Measurements from ENCODE around the gene UMAD1. TPM values are rescaled to one million over a fixed set of nuclear protein-coding genes. Genes with fewer than 3 reads are reported as not detected.

Gene UMAD1
- total and polyA plus RNA-seq, 2 of the 4 experiments (the other 2 are of a cell fraction) = 5.2 to 8.4 TPM

- no peak overlapping the region for H3K4me2 ChIP-seq (ENCODE audit: low read depth, low read length)
- in situ Hi-C loops (cut with MboI; ENCODE audit: low sequenced_read_pairs) = no loop called here
- no peak overlapping the region for H2BK20ac ChIP-seq (ENCODE audit: low read depth, low read length)
- H3K4me1 ChIP-seq (ENCODE audit: control insufficient read depth, insufficient read depth, low read length) = no peaks in the 10 kb centered on the region
- H2AK9ac ChIP-seq (replicated peaks; ENCODE audit: low read depth, low read length, poor library complexity) = no peak overlapping the region
- no peaks in the 10 kb centered on the region for H4K20me1 ChIP-seq (ENCODE audit: insufficient read depth, low read length)
- no peak overlapping the region for H3K23ac ChIP-seq (ENCODE audit: low read depth, low read length)
- H2AK5ac ChIP-seq (ENCODE audit: low read depth, low read length) = no peak overlapping the region
- DNase-seq = no peak
- no peak overlapping the region for H2BK120ac ChIP-seq (ENCODE audit: low read depth, low read length)
- no peaks in the 10 kb centered on the region for H3K27me3 ChIP-seq (ENCODE audit: control insufficient read depth, insufficient read depth, low read length)
- no peak overlapping the region for H3K27ac ChIP-seq (ENCODE audit: insufficient read depth, low read length)
- no peak overlapping the region for H3K4me3 ChIP-seq (ENCODE audit: insufficient read depth, low read depth, low read length)
- H3K9ac ChIP-seq (ENCODE audit: low read depth, low read length) = no peak overlapping the region
- H3K9me1 ChIP-seq (ENCODE audit: insufficient read depth, low read length) = no peaks in the 10 kb centered on the region
- intact Hi-C loops (cut with micrococcal nuclease) = no loop called here
- ATAC-seq (ENCODE audit: low read depth) = no peak
- no peak overlapping the region for H3K14ac ChIP-seq (replicated peaks; ENCODE audit: low read depth, low read length)
- H2BK15ac ChIP-seq (ENCODE audit: low read depth, low read length) = no peak overlapping the region
- no peak overlapping the region for H3K18ac ChIP-seq (ENCODE audit: low read depth, low read length)
- no peaks in the 10 kb centered on the region for H3K36me3 ChIP-seq (ENCODE audit: control insufficient read depth, insufficient read depth, low read length)
- dilution Hi-C loops (cut with HindIII; ENCODE audit: low sequenced_read_pairs, unreplicated experiment) = no loop called here
- TF ChIP-seq CHD1 (IDR thresholded peaks at IDR 0.05; ENCODE audit: low read depth, low read length) (no peak), NFE2L2 (IDR thresholded peaks at IDR 0.05; ENCODE audit: low read depth, low read length) (no peak), CEBPB (IDR thresholded peaks at IDR 0.05; ENCODE audit: low read depth, low read length) (no peak), RCOR1 (IDR thresholded peaks at IDR 0.05; ENCODE audit: insufficient replicate concordance, low read length) (no peak), ELK1 (IDR thresholded peaks at IDR 0.05; ENCODE audit: borderline replicate concordance, low read depth, low read length) (no peak), SMC3 (IDR thresholded peaks at IDR 0.05; ENCODE audit: low read depth, low read length) (no peak), FOS (IDR thresholded peaks at IDR 0.05; ENCODE audit: low read depth, low read length) (no peak), BHLHE40 (IDR thresholded peaks at IDR 0.05; ENCODE audit: low read depth, low read length) (no peak), RFX5 (IDR thresholded peaks at IDR 0.05; ENCODE audit: low read depth, low read length) (no peak), POLR2A (IDR thresholded peaks at IDR 0.05; ENCODE audit: low read depth, low read length) (no peak), MXI1 (IDR thresholded peaks at IDR 0.05; ENCODE audit: borderline replicate concordance, low read depth, low read length) (no peak), MAFK (IDR thresholded peaks at IDR 0.05; ENCODE audit: low read depth, low read length) (no peak), MAZ (IDR thresholded peaks at IDR 0.05; ENCODE audit: borderline replicate concordance, low read depth, low read length) (no peak), RAD21 (IDR thresholded peaks at IDR 0.05; ENCODE audit: low read length) (no peak)
- TF ChIP-seq, protein P1, sequence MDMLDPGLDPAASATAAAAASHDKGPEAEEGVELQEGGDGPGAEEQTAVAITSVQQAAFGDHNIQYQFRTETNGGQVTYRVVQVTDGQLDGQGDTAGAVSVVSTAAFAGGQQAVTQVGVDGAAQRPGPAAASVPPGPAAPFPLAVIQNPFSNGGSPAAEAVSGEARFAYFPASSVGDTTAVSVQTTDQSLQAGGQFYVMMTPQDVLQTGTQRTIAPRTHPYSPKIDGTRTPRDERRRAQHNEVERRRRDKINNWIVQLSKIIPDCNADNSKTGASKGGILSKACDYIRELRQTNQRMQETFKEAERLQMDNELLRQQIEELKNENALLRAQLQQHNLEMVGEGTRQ (IDR thresholded peaks at IDR 0.05; ENCODE audit: low read depth, low read length) = no peak
- TF ChIP-seq, protein P2, sequence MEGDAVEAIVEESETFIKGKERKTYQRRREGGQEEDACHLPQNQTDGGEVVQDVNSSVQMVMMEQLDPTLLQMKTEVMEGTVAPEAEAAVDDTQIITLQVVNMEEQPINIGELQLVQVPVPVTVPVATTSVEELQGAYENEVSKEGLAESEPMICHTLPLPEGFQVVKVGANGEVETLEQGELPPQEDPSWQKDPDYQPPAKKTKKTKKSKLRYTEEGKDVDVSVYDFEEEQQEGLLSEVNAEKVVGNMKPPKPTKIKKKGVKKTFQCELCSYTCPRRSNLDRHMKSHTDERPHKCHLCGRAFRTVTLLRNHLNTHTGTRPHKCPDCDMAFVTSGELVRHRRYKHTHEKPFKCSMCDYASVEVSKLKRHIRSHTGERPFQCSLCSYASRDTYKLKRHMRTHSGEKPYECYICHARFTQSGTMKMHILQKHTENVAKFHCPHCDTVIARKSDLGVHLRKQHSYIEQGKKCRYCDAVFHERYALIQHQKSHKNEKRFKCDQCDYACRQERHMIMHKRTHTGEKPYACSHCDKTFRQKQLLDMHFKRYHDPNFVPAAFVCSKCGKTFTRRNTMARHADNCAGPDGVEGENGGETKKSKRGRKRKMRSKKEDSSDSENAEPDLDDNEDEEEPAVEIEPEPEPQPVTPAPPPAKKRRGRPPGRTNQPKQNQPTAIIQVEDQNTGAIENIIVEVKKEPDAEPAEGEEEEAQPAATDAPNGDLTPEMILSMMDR (conservative IDR thresholded peaks at IDR 0.05; ENCODE audit: low read depth, low read length) = no peak
- no peak overlapping the region for H3K4ac ChIP-seq (ENCODE audit: low read depth, low read length)
- H2BK5ac ChIP-seq (ENCODE audit: low read depth, low read length, poor library complexity, severe bottlenecking) = no peak overlapping the region
- ChIA-PET CTCF (no interaction called here), POLR2A (ENCODE audit: unreplicated experiment) (no interaction called here)
- no peak overlapping the region for H4K5ac ChIP-seq (ENCODE audit: low read depth, low read length)
- no peak overlapping the region for H4K8ac ChIP-seq (ENCODE audit: low read depth in 2 of 2, low read length in 2 of 2)
- no peak overlapping the region for H3K56ac ChIP-seq (ENCODE audit: extremely low read depth, insufficient read depth, low read length)
- no peaks in the 10 kb centered on the region for H3K79me1 ChIP-seq (ENCODE audit: low read depth in 1 of 2, low read length in 2 of 2)
- no TSS peak for BruUV-seq (replicated peaks)
- WGBS, 2 experiments (ENCODE audit: extremely low coverage in 2 of 2, insufficient read length in 1 of 2) = no CpG with 5 or more reads among the region's 1 CpG
- no peak overlapping the region for H2AFZ ChIP-seq (replicated peaks; ENCODE audit: low read length, poor library complexity)
- H3K9me3 ChIP-seq (ENCODE audit: control insufficient read depth, insufficient read depth, low read length) = no peaks in the 10 kb centered on the region
- H4K91ac ChIP-seq (ENCODE audit: insufficient read depth, low read depth, low read length) = no peak overlapping the region
Measured at GRCh38 chr7:7820409-7820808, 179.9 kb downstream of the UMAD1 start.
